Thyroid gland (tissue), 4 donors: ENCODE results near the gene SH3BP4. TPM values are rescaled to one million over a fixed set of nuclear protein-coding genes. Genes with fewer than 3 reads are reported as not detected.

Experiments
- DNase-seq, 2 donors: peaks; one replicate each; pipeline ENCODE4 v3.0.0-alpha.2; 2019
- H3K27ac ChIP-seq, 3 donors: fragments of 200-600 bp; sonication (generic); 1 replicate in 2 of 3; 2 replicates in 1 of 3; pipeline ENCODE4 v1.5.1; 2016 to 2019; ENCODE audit warnings: mild to moderate bottlenecking in 1 of 3, moderate library complexity in 1 of 3
- H3K27me3 ChIP-seq: fragments of 200-600 bp; sonication (generic); one replicate; pipeline ENCODE4 v1.5.1; 2019
- H3K36me3 ChIP-seq, 2 donors: fragments of 200-600 bp; sonication (generic); one replicate each; pipeline ENCODE4 v1.5.1; 2016 to 2019
- H3K4me1 ChIP-seq, 2 donors: fragments of 200-600 bp; sonication (generic); one replicate each; pipeline ENCODE4 v1.5.1; 2017 to 2019
- H3K4me3 ChIP-seq, 3 donors: fragments of 200-600 bp; sonication (generic); replicated peaks in 1 of 3; 1 replicate in 2 of 3; 2 replicates in 1 of 3; pipeline ENCODE4 v1.5.1; 2016; ENCODE audit warnings: mild to moderate bottlenecking in 1 of 3
- H3K9me3 ChIP-seq: fragments of 200-600 bp; sonication (generic); one replicate; pipeline ENCODE4 v1.5.1; 2017
- POLR2A ChIP-seq, 2 donors: fragments of 450-650 bp; IDR thresholded peaks; one replicate each; pipeline ENCODE4 v1.6.1; 2017; ENCODE audit warnings: antibody characterized with exemption in 2 of 2, mild to moderate bottlenecking in 2 of 2, moderate library complexity in 1 of 2
- WGBS, 2 donors: methylation state at CpG; one replicate each; pipeline ENCODE4 v1.1.5; 2017; 5-methylcytosine and 5-hydroxymethylcytosine counted together
- intact Hi-C: fragments of 100-400 bp; cut with DNase I; formaldehyde crosslinking; loops from one replicate; pipeline ENCODE4 v1.15.1; 2023
- total RNA-seq, 4 donors: library from RNA; depleted of rRNA; stranded (reverse); fragments of >200 nt; gene quantifications; one replicate each; pipeline ENCODE4 v1.2.3, GENCODE V29; 2016
- TF ChIP-seq, protein P1 (sequence below), 6 experiments: fragments of 200-600 bp in 3 of 6; fragments of 450-650 bp in 3 of 6; sonication (generic) in 3 of 6; IDR thresholded peaks; one replicate each; pipeline ENCODE4 v1.5.1; 2016 to 2019; ENCODE audit warnings: antibody characterized with exemption in 6 of 6, mild to moderate bottlenecking in 2 of 6, inconsistent platforms in 1 of 6, moderate library complexity in 1 of 6

Gene SH3BP4
- total RNA-seq, 4 donors from 2014 or later, result 36.9 to 64.6 (median 47.9) TPM

DNA sequence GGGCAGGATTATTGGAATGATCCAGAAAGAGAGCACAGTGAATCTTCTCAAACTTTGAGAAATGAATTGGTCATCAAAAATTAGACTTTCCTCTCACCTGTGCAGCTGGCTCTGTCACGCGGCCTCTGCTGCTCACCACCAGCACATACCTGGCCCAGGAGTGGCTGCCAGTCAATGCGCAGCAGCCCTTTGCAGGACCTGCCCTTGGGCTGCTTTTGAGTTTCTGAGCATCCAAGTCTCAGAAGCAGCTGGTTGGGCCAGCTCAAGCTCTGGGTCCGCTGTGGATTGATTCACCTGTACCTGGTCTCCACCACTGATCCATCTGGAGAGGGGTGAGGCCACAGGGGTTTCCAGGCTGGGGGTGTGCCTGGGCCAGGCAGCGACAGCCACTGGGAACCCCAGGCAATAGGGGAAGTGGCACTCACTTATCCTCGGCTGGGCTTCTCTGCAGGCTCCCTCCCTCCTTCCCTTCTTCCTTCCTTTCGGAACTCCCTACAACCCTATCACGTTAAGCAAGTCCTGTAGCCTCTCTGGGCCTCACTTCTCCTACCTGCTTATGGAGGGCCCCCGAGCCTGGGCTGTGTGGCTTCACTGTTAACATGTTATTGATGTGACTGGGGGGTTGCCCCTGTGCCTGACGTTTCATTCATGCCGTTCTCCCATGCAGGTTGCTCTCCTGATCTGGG lies 48.1 kb downstream of the SH3BP4 start:
- Histone ChIP-seq H3K4me1 (no peaks in the 10 kb centered on the region), H3K4me3 (no peak overlapping the region), H3K9me3 (no peaks in the 10 kb centered on the region), H3K27ac (no peak overlapping the region), H3K36me3 (peaks cover 0 to 5% of the 10 kb centered on the region in 2 donors), H3K27me3 (no peaks in the 10 kb centered on the region)
- no peak for DNase-seq
- intact Hi-C loops, result no loop called here
- TF ChIP-seq, protein P1, sequence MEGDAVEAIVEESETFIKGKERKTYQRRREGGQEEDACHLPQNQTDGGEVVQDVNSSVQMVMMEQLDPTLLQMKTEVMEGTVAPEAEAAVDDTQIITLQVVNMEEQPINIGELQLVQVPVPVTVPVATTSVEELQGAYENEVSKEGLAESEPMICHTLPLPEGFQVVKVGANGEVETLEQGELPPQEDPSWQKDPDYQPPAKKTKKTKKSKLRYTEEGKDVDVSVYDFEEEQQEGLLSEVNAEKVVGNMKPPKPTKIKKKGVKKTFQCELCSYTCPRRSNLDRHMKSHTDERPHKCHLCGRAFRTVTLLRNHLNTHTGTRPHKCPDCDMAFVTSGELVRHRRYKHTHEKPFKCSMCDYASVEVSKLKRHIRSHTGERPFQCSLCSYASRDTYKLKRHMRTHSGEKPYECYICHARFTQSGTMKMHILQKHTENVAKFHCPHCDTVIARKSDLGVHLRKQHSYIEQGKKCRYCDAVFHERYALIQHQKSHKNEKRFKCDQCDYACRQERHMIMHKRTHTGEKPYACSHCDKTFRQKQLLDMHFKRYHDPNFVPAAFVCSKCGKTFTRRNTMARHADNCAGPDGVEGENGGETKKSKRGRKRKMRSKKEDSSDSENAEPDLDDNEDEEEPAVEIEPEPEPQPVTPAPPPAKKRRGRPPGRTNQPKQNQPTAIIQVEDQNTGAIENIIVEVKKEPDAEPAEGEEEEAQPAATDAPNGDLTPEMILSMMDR (IDR thresholded peaks at IDR 0.05), result no peak
- TF ChIP-seq POLR2A (IDR thresholded peaks at IDR 0.05), result no peak
- 81 to 86% methylated on average over 11 of the region's 11 CpGs for WGBS, 2 donors

DNA sequence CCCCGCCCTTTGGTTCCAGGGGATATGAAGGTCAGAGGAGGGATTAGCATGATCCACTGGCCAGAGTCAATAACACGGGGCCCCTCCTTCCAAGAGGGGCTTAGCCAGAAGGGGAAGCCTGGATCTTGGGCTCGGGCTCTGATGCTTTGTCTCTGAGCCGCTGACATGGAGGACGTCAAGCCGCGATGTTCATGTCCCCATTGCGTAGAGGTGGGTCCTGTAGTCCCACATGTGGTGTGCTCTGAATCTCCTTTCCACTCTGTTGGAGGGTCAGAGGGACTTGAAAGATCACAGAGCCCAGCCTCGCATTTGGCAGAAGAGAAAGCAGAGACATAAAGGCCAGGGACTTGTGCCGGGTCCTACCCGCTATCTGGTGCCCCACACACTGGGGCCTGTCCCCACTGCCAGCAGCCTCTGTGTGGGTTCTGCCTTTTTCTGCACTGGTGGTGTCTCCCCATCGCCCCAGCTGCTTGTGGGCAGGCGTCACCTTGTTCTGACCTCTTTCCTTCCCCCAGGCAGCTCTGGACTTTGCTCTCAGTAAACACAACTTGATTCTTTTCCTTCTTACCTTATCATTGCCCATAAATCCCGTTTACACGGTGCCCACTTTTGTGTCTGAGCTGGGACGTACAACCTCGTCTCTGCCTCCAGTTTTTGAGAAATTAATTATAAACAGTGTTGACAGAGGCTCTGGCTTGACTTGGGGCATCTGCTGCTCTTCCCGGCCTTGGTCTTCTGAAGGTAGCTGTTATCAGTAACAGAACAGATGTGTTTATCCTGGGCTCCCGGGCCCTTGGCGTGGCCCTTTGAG lies 48.8 kb downstream of the SH3BP4 start:
- no peak for DNase-seq
- peaks cover 0 to 2% of the 10 kb centered on the region in 2 donors for H3K4me1 ChIP-seq
- no peaks in the 10 kb centered on the region for H3K9me3 ChIP-seq
- intact Hi-C loops, result no loop called here
- peaks cover 0 to under 1% of the 10 kb centered on the region in 2 donors for H3K36me3 ChIP-seq
- no peak for TF ChIP-seq POLR2A (IDR thresholded peaks at IDR 0.05)
- TF ChIP-seq, protein P1 (IDR thresholded peaks at IDR 0.05), result no peak
- H3K27me3 ChIP-seq, result no peaks in the 10 kb centered on the region
- no peak overlapping the region for H3K4me3 ChIP-seq
- WGBS, 2 donors, result 87 to 90% methylated on average over 19 to 20 of the region's 20 CpGs
- no peak overlapping the region for H3K27ac ChIP-seq

DNA sequence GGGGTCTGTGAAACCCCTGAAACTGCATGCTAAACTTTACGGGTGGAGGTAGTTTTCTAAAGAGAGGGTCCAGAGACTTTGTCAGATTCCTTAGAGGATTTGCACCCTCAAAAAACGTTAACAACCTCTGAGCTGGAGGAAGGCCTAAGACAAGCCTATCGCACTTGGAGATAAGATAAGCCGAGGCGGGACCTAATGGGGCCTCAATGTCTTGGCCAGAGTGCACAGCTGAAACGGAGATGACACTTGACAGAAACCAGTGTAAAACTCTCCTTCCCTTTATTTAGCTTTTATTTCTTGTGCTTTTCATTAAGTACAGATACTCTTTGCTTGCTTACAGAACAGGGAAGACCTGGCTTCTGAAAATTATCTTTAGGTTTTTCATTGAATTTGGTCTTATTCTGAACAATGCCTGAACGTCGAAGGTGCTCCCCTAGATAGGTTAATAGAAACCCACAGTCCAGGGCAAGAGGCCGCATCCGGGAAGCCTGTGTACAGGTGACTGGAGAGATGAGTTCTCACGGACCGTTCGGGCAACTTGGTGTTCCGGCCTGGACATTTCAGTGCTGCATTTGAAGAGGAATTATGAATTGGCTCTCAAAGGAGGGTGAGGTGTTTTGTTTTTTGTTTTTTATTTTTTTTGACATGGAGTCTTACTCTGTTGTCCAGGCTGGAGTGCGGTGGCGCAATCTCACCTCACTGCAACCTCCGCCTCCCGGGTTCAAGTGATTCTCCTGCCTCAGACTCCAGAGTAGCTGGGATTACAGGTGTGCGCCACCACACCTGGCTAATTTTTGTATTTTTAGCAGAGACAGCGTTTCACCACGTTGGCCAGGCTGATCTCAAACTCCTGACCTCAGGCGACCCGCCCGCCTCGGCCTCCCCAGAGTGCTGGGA lies 49.7 kb downstream of the SH3BP4 start:
- Histone ChIP-seq H3K9me3 (no peaks in the 10 kb centered on the region), H3K27ac (no peak overlapping the region), H3K27me3 (no peaks in the 10 kb centered on the region), H3K4me1 (peaks cover 0 to 8% of the 10 kb centered on the region in 2 donors), H3K36me3 (no peaks in the 10 kb centered on the region), H3K4me3 (no peak overlapping the region)
- DNase-seq, result no peak
- TF ChIP-seq, protein P1 (IDR thresholded peaks at IDR 0.05), result no peak
- TF ChIP-seq POLR2A (IDR thresholded peaks at IDR 0.05), result no peak
- WGBS, 2 donors, result 94 to 95% methylated on average over 25 of the region's 25 CpGs
- intact Hi-C loops, result no loop called here

DNA sequence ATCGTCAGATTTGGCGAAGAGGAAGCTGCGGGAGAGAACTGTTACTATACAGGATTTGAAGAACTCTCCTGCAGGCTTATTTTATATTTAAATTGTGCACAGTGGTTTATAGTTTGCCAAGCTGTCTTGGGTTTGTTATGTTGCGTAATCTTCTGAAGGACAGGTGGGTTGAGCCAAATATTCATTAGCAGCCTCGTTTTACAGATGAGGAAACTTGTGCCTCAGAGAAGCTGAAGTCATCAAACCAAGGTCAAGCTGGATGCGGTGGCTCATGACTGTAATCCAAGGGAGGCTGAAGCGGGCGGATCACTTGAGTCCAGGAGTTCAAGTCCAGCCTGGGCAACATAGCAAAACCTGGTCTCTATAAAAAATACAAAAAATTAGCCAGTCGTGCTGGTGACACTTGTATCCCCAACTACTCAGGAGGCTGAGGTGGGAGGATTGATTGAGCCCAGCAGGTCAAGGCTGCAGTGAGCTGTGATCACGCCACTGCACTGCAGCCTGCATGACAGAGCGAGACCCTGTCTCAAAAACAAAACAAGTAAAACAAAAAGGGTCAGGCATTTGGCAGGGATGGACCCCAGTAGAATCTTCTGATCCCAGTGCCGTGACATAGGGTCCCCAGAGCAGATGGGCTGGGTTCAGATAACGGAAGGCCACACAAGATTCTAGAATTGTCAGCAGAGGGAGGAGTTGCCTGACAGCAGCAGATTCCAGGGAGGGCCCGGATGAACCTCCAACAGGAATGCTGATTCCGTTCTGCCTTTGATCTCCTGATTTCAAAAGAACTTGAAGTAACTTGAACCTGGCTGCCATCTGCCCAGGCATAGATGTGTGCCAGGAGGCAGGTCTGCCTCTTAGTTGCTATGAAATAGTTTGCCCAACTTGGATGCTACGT lies 50.6 kb downstream of the SH3BP4 start:
- H3K36me3 ChIP-seq, result no peaks in the 10 kb centered on the region
- DNase-seq, result no peak
- H3K27me3 ChIP-seq, result no peaks in the 10 kb centered on the region
- H3K9me3 ChIP-seq, result no peaks in the 10 kb centered on the region
- TF ChIP-seq, protein P1 (IDR thresholded peaks at IDR 0.05), result no peak
- no peak for TF ChIP-seq POLR2A (IDR thresholded peaks at IDR 0.05)
- WGBS, 2 donors, result 88 to 94% methylated on average over 16 of the region's 16 CpGs
- H3K4me3 ChIP-seq, result no peak overlapping the region
- intact Hi-C loops, result no loop called here
- H3K4me1 ChIP-seq, result peaks cover 0 to 15% of the 10 kb centered on the region in 2 donors
- H3K27ac ChIP-seq, result no peak overlapping the region
